OCI-M2 (cell line): ENCODE measurements around the gene WNK1.

Source experiments
- DNase-seq: peaks from one replicate; lab custom pipeline; 2025; ENCODE audit not compliant: unreplicated experiment; lab: John Stamatoyannopoulos, UW

WNK1 gene

GRCh38 chr12:851343-851742, 99.0 kb downstream of the WNK1 start:
- DNase-seq: no peak

- DNase-seq: no peak
Observed at GRCh38 chr12:851913-852312, 99.5 kb downstream of the WNK1 start.

- DNase-seq: no peak
Observed at GRCh38 chr12:852864-853263, 100.5 kb downstream of the WNK1 start.

GRCh38 chr12:857611-858010, 105.2 kb downstream of the WNK1 start:
- DNase-seq: no peak

- DNase-seq: no peak
Observed at GRCh38 chr12:862303-862911, 110.0 kb downstream of the WNK1 start.

GRCh38 chr12:863285-863684, 110.9 kb downstream of the WNK1 start:
- DNase-seq: no peak

- DNase-seq: no peak
Observed at GRCh38 chr12:865614-866013, 113.2 kb downstream of the WNK1 start.

- no peak for DNase-seq
Observed at GRCh38 chr12:867905-868304, 115.5 kb downstream of the WNK1 start.

- DNase-seq: no peak
Observed at GRCh38 chr12:868722-869121, 116.3 kb downstream of the WNK1 start.

- no peak for DNase-seq
Observed at GRCh38 chr12:870378-870777, 118.0 kb downstream of the WNK1 start.

- DNase-seq: no peak
Observed at GRCh38 chr12:873954-874353, 121.6 kb downstream of the WNK1 start.

- no peak for DNase-seq
Observed at GRCh38 chr12:879641-880040, 127.3 kb downstream of the WNK1 start.

- no peak for DNase-seq
Observed at GRCh38 chr12:880656-881055, 128.3 kb downstream of the WNK1 start.

GRCh38 chr12:884746-885414, 132.5 kb downstream of the WNK1 start:
- no peak for DNase-seq

GRCh38 chr12:885701-886100, 133.3 kb downstream of the WNK1 start:
- no peak for DNase-seq

- DNase-seq: no peak
Observed at GRCh38 chr12:886206-886605, 133.8 kb downstream of the WNK1 start.

- no peak for DNase-seq
Observed at GRCh38 chr12:894226-894625, 141.8 kb downstream of the WNK1 start.

- no peak for DNase-seq
Observed at GRCh38 chr12:896031-896430, 143.7 kb downstream of the WNK1 start.

GRCh38 chr12:897386-897785, 145.0 kb downstream of the WNK1 start:
- no peak for DNase-seq

- DNase-seq: no peak
Observed at GRCh38 chr12:902581-902980, 150.2 kb downstream of the WNK1 start.

- DNase-seq: no peak
Observed at GRCh38 chr12:903055-903454, 150.7 kb downstream of the WNK1 start.

- DNase-seq: no peak
Observed at GRCh38 chr12:904010-904414, 151.6 kb downstream of the WNK1 start.
